ENCODE results near the gene OLFM1.
"Not testable (repeated sequence)": the region's sequence is repeated elsewhere in the genome, so short reads cannot be mapped to it uniquely, and the experiment has no call there.

OLFM1 gene

GRCh38 chr9:135155396-135155795, 67.9 kb downstream of the OLFM1 start:
- no peak for DNase-seq (ENCODE audit: low read depth)

GRCh38 chr9:135156525-135157510, 69.3 kb downstream of the OLFM1 start:
- DNase-seq (ENCODE audit: low read depth) = no peak

- DNase-seq (ENCODE audit: low read depth) = no peak
These were observed 70.5 kb downstream of the OLFM1 start for GRCh38 chr9:135157856-135158563.

- DNase-seq (ENCODE audit: low read depth) = no peak
These were observed 71.1 kb downstream of the OLFM1 start for GRCh38 chr9:135158564-135158937.

GRCh38 chr9:135159801-135160200, 72.3 kb downstream of the OLFM1 start:
- DNase-seq (ENCODE audit: low read depth) = no peak

GRCh38 chr9:135160862-135161261, 73.4 kb downstream of the OLFM1 start:
- DNase-seq (ENCODE audit: low read depth) = no peak

- DNase-seq (ENCODE audit: low read depth) = not testable (repeated sequence)
These were observed 75.1 kb downstream of the OLFM1 start for GRCh38 chr9:135162599-135162998.

GRCh38 chr9:135163023-135163780, 75.7 kb downstream of the OLFM1 start:
- DNase-seq (ENCODE audit: low read depth) = no peak

GRCh38 chr9:135164036-135164435, 76.6 kb downstream of the OLFM1 start:
- no peak for DNase-seq (ENCODE audit: low read depth)

- no peak for DNase-seq (ENCODE audit: low read depth)
These were observed 77.7 kb downstream of the OLFM1 start for GRCh38 chr9:135165003-135165711.

GRCh38 chr9:135165756-135166519, 78.5 kb downstream of the OLFM1 start:
- DNase-seq (ENCODE audit: low read depth) = no peak

GRCh38 chr9:135166565-135166964, 79.1 kb downstream of the OLFM1 start:
- DNase-seq (ENCODE audit: low read depth) = no peak

GRCh38 chr9:135167356-135167755, 79.9 kb downstream of the OLFM1 start:
- DNase-seq (ENCODE audit: low read depth) = no peak

GRCh38 chr9:135167849-135168655, 80.6 kb downstream of the OLFM1 start:
- DNase-seq (ENCODE audit: low read depth) = no peak

GRCh38 chr9:135169709-135170226, 82.3 kb downstream of the OLFM1 start:
- no peak for DNase-seq (ENCODE audit: low read depth)

- DNase-seq (ENCODE audit: low read depth) = no peak
These were observed 83.1 kb downstream of the OLFM1 start for GRCh38 chr9:135170535-135170934.

Measured in HS-27A (cell line).